SK-N-SH treated with all-trans-retinoic acid at 6 μM for 48 hours (cell line): ENCODE results near the gene IFI6.

Experiments
- ATAC-seq: fragments of 200-7000 bp; cut with Tn5 transposase; 3 replicates; pipeline ENCODE4 v1.9.1; 2020; ENCODE audit warnings: mild to moderate bottlenecking, moderate library complexity
- ARNTL ChIP-seq: fragments of 450-650 bp; formaldehyde crosslinking; IDR thresholded peaks from 2 replicates; pipeline ENCODE4 v1.5.0; 2020; ENCODE audit warnings: low read depth, mild to moderate bottlenecking, moderate library complexity, borderline replicate concordance
- BACH2 ChIP-seq: fragments of 250-450 bp; sonication (Bioruptor Pico); IDR thresholded peaks from 2 replicates; pipeline ENCODE4 v1.9.0; 2021; ENCODE audit warnings: mild to moderate bottlenecking, borderline replicate concordance
- CREB5 ChIP-seq: fragments of 250-450 bp; sonication (Bioruptor Pico); IDR thresholded peaks from 2 replicates; pipeline ENCODE4 v1.5.1; 2020; ENCODE audit warnings: low read depth, mild to moderate bottlenecking, moderate library complexity
- CSDC2 ChIP-seq: fragments of 250-450 bp; sonication (Bioruptor Pico); IDR thresholded peaks from 2 replicates; pipeline ENCODE4 v1.5.0; 2020; ENCODE audit warnings: mild to moderate bottlenecking, moderate library complexity
- CSRNP3 ChIP-seq: fragments of 250-450 bp; sonication (Bioruptor Pico); IDR thresholded peaks from 2 replicates; pipeline ENCODE4 v1.5.1; 2021; ENCODE audit warnings: mild to moderate bottlenecking, moderate library complexity
- ESRRG ChIP-seq: fragments of 250-450 bp; sonication (Bioruptor Pico); IDR thresholded peaks from 2 replicates; pipeline ENCODE4 v1.6.1; 2021; ENCODE audit warnings: mild to moderate bottlenecking
- GLIS3 ChIP-seq: fragments of 250-450 bp; sonication (Bioruptor Pico); IDR thresholded peaks from 2 replicates; pipeline ENCODE4 v1.5.0; 2020; ENCODE audit warnings: mild to moderate bottlenecking, moderate library complexity
- ISL1 ChIP-seq: fragments of 250-450 bp; sonication (Bioruptor Pico); IDR thresholded peaks from 2 replicates; pipeline ENCODE4 v2.1.2; 2022; ENCODE audit warnings: mild to moderate bottlenecking, moderate library complexity
- OSR1 ChIP-seq: fragments of 250-450 bp; sonication (Bioruptor Pico); IDR thresholded peaks from 2 replicates; pipeline ENCODE4 v1.8.0; 2022; ENCODE audit warnings: moderate library complexity, mild to moderate bottlenecking, inconsistent platforms
- PATZ1 ChIP-seq: fragments of 250-450 bp; sonication (Bioruptor Pico); IDR thresholded peaks from 2 replicates; pipeline ENCODE4 v1.8.0; 2020; ENCODE audit warnings: mild to moderate bottlenecking, moderate library complexity, borderline replicate concordance
- POU6F1 ChIP-seq: fragments of 250-450 bp; sonication (Bioruptor Pico); IDR thresholded peaks from 2 replicates; pipeline ENCODE4 v1.8.0; 2021; ENCODE audit warnings: low read depth, mild to moderate bottlenecking, moderate library complexity, borderline replicate concordance
- PPARA ChIP-seq: fragments of 250-450 bp; sonication (Bioruptor Pico); IDR thresholded peaks from 2 replicates; pipeline ENCODE4 v1.5.0; 2020; ENCODE audit warnings: mild to moderate bottlenecking, borderline replicate concordance
- RARB ChIP-seq: fragments of 250-450 bp; sonication (Bioruptor Pico); IDR thresholded peaks from 2 replicates; pipeline ENCODE4 v1.8.0; 2021; ENCODE audit warnings: mild to moderate bottlenecking, moderate library complexity
- SNAI2 ChIP-seq: fragments of 250-450 bp; sonication (Bioruptor Pico); IDR thresholded peaks from 2 replicates; pipeline ENCODE4 v1.5.0; 2020; ENCODE audit warnings: mild to moderate bottlenecking, moderate library complexity
- TCF4 ChIP-seq: fragments of 250-450 bp; sonication (Bioruptor Pico); IDR thresholded peaks from 2 replicates; pipeline ENCODE4 v1.8.0; 2021; ENCODE audit warnings: mild to moderate bottlenecking, moderate library complexity, borderline replicate concordance
- TOX ChIP-seq: fragments of 250-450 bp; sonication (Bioruptor Pico); IDR thresholded peaks from 2 replicates; pipeline ENCODE4 v1.8.0; 2021; ENCODE audit warnings: mild to moderate bottlenecking, moderate library complexity, borderline replicate concordance
- TSHZ2 ChIP-seq: fragments of 250-450 bp; sonication (Bioruptor Pico); IDR thresholded peaks from 2 replicates; pipeline ENCODE4 v1.5.0; 2020; ENCODE audit warnings: mild to moderate bottlenecking, moderate library complexity
- ZC3H10 ChIP-seq: fragments of 250-450 bp; sonication (Bioruptor Pico); IDR thresholded peaks from 2 replicates; pipeline ENCODE4 v1.5.1; 2021; ENCODE audit warnings: mild to moderate bottlenecking, moderate library complexity
- ZFP3 ChIP-seq: fragments of 250-450 bp; sonication (Bioruptor Pico); IDR thresholded peaks from 2 replicates; pipeline ENCODE4 v1.5.0; 2020; ENCODE audit warnings: mild to moderate bottlenecking, moderate library complexity
- ZFP30 ChIP-seq: fragments of 450-650 bp; formaldehyde crosslinking; IDR thresholded peaks from 2 replicates; pipeline ENCODE4 v1.5.0; 2022; ENCODE audit warnings: mild to moderate bottlenecking, moderate library complexity
- ZNF565 ChIP-seq: fragments of 450-650 bp; formaldehyde crosslinking; conservative IDR thresholded peaks from 2 replicates; pipeline ENCODE4 v1.5.0; 2020; ENCODE audit warnings: low read depth, mild to moderate bottlenecking, moderate library complexity
- ZNF70 ChIP-seq: fragments of 450-650 bp; formaldehyde crosslinking; IDR thresholded peaks from 2 replicates; pipeline ENCODE4 v1.5.0; 2020; ENCODE audit warnings: mild to moderate bottlenecking, moderate library complexity
- ZNF8 ChIP-seq: fragments of 450-650 bp; formaldehyde crosslinking; IDR thresholded peaks from 2 replicates; pipeline ENCODE4 v1.5.0; 2020; ENCODE audit warnings: mild to moderate bottlenecking, moderate library complexity

Gene IFI6

GRCh38 chr1:27690183-27690582, 18.2 kb upstream of the IFI6 start:
- no peak for ATAC-seq
- no peak for TF ChIP-seq RARB (CRISPR knock-in tag)

GRCh38 chr1:27689423-27690173, 17.6 kb upstream of the IFI6 start:
- ATAC-seq, result 0 out of 3 replicates have a peak, but pooled peaks have one; percentile 22
- no peak for TF ChIP-seq PATZ1 (CRISPR knock-in tag)
- TF ChIP-seq ZC3H10, result no peak
- TF ChIP-seq ZNF70 (CRISPR knock-in tag), result no peak
- no peak for TF ChIP-seq PPARA (CRISPR knock-in tag)
- no peak for TF ChIP-seq RARB (CRISPR knock-in tag)
- TF ChIP-seq BACH2 (CRISPR knock-in tag), result no peak
- no peak for TF ChIP-seq CSDC2 (CRISPR knock-in tag)
- TF ChIP-seq GLIS3, result no peak
- no peak for TF ChIP-seq ESRRG (CRISPR knock-in tag)
- TF ChIP-seq SNAI2 (CRISPR knock-in tag), result no peak
- TF ChIP-seq TOX (CRISPR knock-in tag), result no peak
- TF ChIP-seq ZNF8, result no peak
- no peak for TF ChIP-seq ZFP3
- TF ChIP-seq ZNF565, result no peak
- TF ChIP-seq ZFP30, result no peak
- no peak for TF ChIP-seq TCF4
- no peak for TF ChIP-seq CREB5 (CRISPR knock-in tag)
- no peak for TF ChIP-seq POU6F1 (CRISPR knock-in tag)

- ATAC-seq, result no peak
- TF ChIP-seq GLIS3 (no peak), TSHZ2 (CRISPR knock-in tag) (no peak), TOX (CRISPR knock-in tag) (no peak), CSRNP3 (CRISPR knock-in tag) (no peak), BACH2 (CRISPR knock-in tag) (no peak), ZFP3 (no peak), OSR1 (CRISPR knock-in tag) (no peak), ZNF8 (no peak), ISL1 (CRISPR knock-in tag) (no peak), CSDC2 (CRISPR knock-in tag) (no peak), SNAI2 (CRISPR knock-in tag) (no peak), ARNTL (CRISPR knock-in tag) (no peak), ZNF565 (no peak), POU6F1 (CRISPR knock-in tag) (no peak), PATZ1 (CRISPR knock-in tag) (no peak), PPARA (CRISPR knock-in tag) (no peak), TCF4 (no peak)
- TF ChIP-seq, all 23 proteins: peak for 0
Observed at GRCh38 chr1:27687906-27688305, 15.9 kb upstream of the IFI6 start.
